GM06990 (cell line): ENCODE results near the gene CCDC137.

Experiments
- DNase-seq: peaks from one replicate; pipeline ENCODE4 v3.0.0-alpha.2; 2011; ENCODE audit not compliant: insufficient read length; ENCODE audit errors: extremely low read depth
- H3K27me3 ChIP-seq: replicated peaks from 2 replicates; pipeline ENCODE4 v1.6.0; 2011; ENCODE audit warnings: low read length; ENCODE audit not compliant: control insufficient read depth, insufficient read depth
- H3K36me3 ChIP-seq: 2 replicates; pipeline ENCODE4 v1.5.1; 2011; ENCODE audit warnings: low read length; ENCODE audit not compliant: control insufficient read depth, insufficient read depth
- H3K4me3 ChIP-seq: replicated peaks from 2 replicates; pipeline ENCODE4 v1.5.1; 2011; ENCODE audit warnings: low read depth, mild to moderate bottlenecking, control low read depth, low read length
- CTCF ChIP-seq: IDR thresholded peaks from 2 replicates; pipeline ENCODE4 v1.5.1; 2011; ENCODE audit warnings: low read length, control low read depth, mild to moderate bottlenecking, inconsistent platforms; ENCODE audit not compliant: insufficient read depth, poor library complexity, severe bottlenecking

The CCDC137 gene

GRCh38 chr17:81676906-81677305 is 10.4 kb downstream of the CCDC137 start:
- no peak for TF ChIP-seq CTCF
- Histone ChIP-seq H3K4me3 (no peak overlapping the region), H3K27me3 (no peaks in the 10 kb centered on the region), H3K36me3 (peaks cover 18% of the 10 kb centered on the region)
- DNase-seq: no peak

GRCh38 chr17:81680150-81680549 is 13.6 kb downstream of the CCDC137 start:
- no peak for DNase-seq
- Histone ChIP-seq H3K27me3 (no peaks in the 10 kb centered on the region), H3K36me3 (no peaks in the 10 kb centered on the region; the same call in 1 of the 2 replicates), H3K4me3 (no peak overlapping the region)
- TF ChIP-seq CTCF: no peak

- peaks cover 12% of the 10 kb centered on the region for H3K36me3 ChIP-seq
- H3K4me3 ChIP-seq: no peak overlapping the region
- DNase-seq: no peak
- H3K27me3 ChIP-seq: no peaks in the 10 kb centered on the region
- no peak for TF ChIP-seq CTCF
Measured at GRCh38 chr17:81681672-81682071, 15.1 kb downstream of the CCDC137 start.

GRCh38 chr17:81682565-81683207 is 16.1 kb downstream of the CCDC137 start:
- TF ChIP-seq CTCF: no peak
- no peak for DNase-seq
- Histone ChIP-seq H3K4me3 (peak overlapping the region; percentile 92), H3K27me3 (no peaks in the 10 kb centered on the region), H3K36me3 (peaks cover 21% of the 10 kb centered on the region)

- no peak for DNase-seq
- Histone ChIP-seq H3K36me3 (peaks cover 24% of the 10 kb centered on the region), H3K4me3 (peak overlapping the region; percentile 92), H3K27me3 (no peaks in the 10 kb centered on the region)
- TF ChIP-seq CTCF: no peak
Measured at GRCh38 chr17:81683208-81683583, 16.7 kb downstream of the CCDC137 start.
